HepG2 (cell line): Measurements from ENCODE around the gene HBEGF. TPM values are rescaled to one million over a fixed set of nuclear protein-coding genes. Genes with fewer than 3 reads are reported as not detected.
A peak's percentile ranks its signal among the peaks of the same experiment; 100 is the strongest.

ENCODE experiments used
- ARNT ChIP-seq: fragments of 450-650 bp; IDR thresholded peaks from 2 replicates; pipeline ENCODE4 v1.6.1; 2017
- GATAD1 ChIP-seq: IDR thresholded peaks from 2 replicates; pipeline ENCODE4 v1.6.1; 2016; ENCODE audit warnings: missing genetic modification reagents, missing compliant biosample characterization
- GRHL1 ChIP-seq: sonication (generic); formaldehyde crosslinking; conservative IDR thresholded peaks from 2 replicates; pipeline ENCODE4 v1.8.0; 2022; ENCODE audit warnings: missing genetic modification reagents
- HNF1B ChIP-seq: sonication (generic); formaldehyde crosslinking; IDR thresholded peaks from 2 replicates; pipeline ENCODE4 v1.5.1; 2020; ENCODE audit warnings: mild to moderate bottlenecking, moderate library complexity, missing genetic modification reagents
- MXI1 ChIP-seq: IDR thresholded peaks from 3 replicates; pipeline ENCODE4 v1.6.1; 2012; ENCODE audit warnings: low read depth, low read length, inconsistent platforms, borderline replicate concordance
- PLSCR1 ChIP-seq: sonication (generic); formaldehyde crosslinking; IDR thresholded peaks from 2 replicates; pipeline ENCODE4 v1.5.0; 2020; ENCODE audit warnings: missing genetic modification reagents, mild to moderate bottlenecking, borderline replicate concordance
- REST ChIP-seq, 2 experiments: IDR thresholded peaks; 2 replicates each; pipeline ENCODE4 v1.6.1; 2011 to 2012; ENCODE audit warnings: low read length in 2 of 2, borderline replicate concordance in 1 of 2, low read depth in 1 of 2, mild to moderate bottlenecking in 1 of 2, moderate library complexity in 1 of 2
- ZBED4 ChIP-seq: sonication (generic); formaldehyde crosslinking; IDR thresholded peaks from 2 replicates; pipeline ENCODE4 v1.4.0; 2020; ENCODE audit warnings: missing genetic modification reagents, borderline replicate concordance
- ZNF18 ChIP-seq: sonication (generic); formaldehyde crosslinking; IDR thresholded peaks from 2 replicates; pipeline ENCODE4 v1.8.0; 2022; ENCODE audit warnings: mild to moderate bottlenecking, missing genetic modification reagents; ENCODE audit not compliant: insufficient replicate concordance
- ZNF317 ChIP-seq: sonication (generic); formaldehyde crosslinking; IDR thresholded peaks from 2 replicates; pipeline ENCODE4 v1.5.0; 2020; ENCODE audit warnings: mild to moderate bottlenecking, missing genetic modification reagents
- ZNF580 ChIP-seq: IDR thresholded peaks from 2 replicates; pipeline ENCODE4 v1.6.1; 2016; ENCODE audit warnings: low read depth, borderline replicate concordance
- polyA plus RNA-seq, 8 experiments: library from polyadenylated mRNA; depleted of rRNA in 3 of 8; stranded (reverse) in 7 of 8; unstranded in 1 of 8; fragments of >200 nt; fragmentation: Illumina TruSeq in 4 of 8; extraction: Trizol in 4 of 8; gene quantifications; 2 replicates each; pipeline versions ENCODE4 v1.2.1 to v1.2.3, GENCODE V29; 2011 to 2016; ENCODE audit warnings: low read depth in 4 of 8, missing spikeins in 1 of 8, mixed read lengths in 1 of 8; ENCODE audit not compliant: insufficient read depth in 1 of 8
- total RNA-seq, 5 experiments: library from RNA; depleted of rRNA; stranded (reverse); fragments of >200 nt; fragmentation: Illumina TruSeq; extraction: Trizol; gene quantifications; 2 replicates each; pipeline ENCODE4 v1.2.3, GENCODE V29; 2016; ENCODE audit warnings: low read depth in 1 of 5

HBEGF gene
- total and polyA plus RNA-seq, 2 of the 13 experiments (the other 11 are each of a cell fraction or from before 2014, with no cell fraction given): 1.7 to 5.0 TPM

GRCh38 chr5:140302786-140303639, 43.4 kb downstream of the HBEGF start, which contains the start of gene PFDN1 (continued):
- TF ChIP-seq ARNT (no peak), GRHL1 (CRISPR knock-in tag) (no peak), ZNF317 (CRISPR knock-in tag) (0 out of 2 replicates have a peak, but pooled peaks have one; percentile 16), HNF1B (peak; percentile 38; the same call in 1 of the 2 replicates), MXI1 (no peak), ZNF18 (no peak), REST (IDR thresholded peaks at IDR 0.05; ENCODE audit: borderline replicate concordance in 1 of 2, low read depth in 1 of 2, low read length in 2 of 2) (0 out of 4 replicates have a peak, but pooled peaks of 1 of the 2 experiments have one; percentile 21), PLSCR1 (CRISPR knock-in tag) (no peak), ZBED4 (CRISPR knock-in tag) (0 out of 2 replicates have a peak, but pooled peaks have one; percentile 35), ZNF580 (CRISPR knock-in tag) (peak; percentile 45; the same call in 1 of the 2 replicates), GATAD1 (CRISPR knock-in tag) (peak; percentile 94)
